ENCODE results near the gene ACTA2.

ACTA2 gene

DNA sequence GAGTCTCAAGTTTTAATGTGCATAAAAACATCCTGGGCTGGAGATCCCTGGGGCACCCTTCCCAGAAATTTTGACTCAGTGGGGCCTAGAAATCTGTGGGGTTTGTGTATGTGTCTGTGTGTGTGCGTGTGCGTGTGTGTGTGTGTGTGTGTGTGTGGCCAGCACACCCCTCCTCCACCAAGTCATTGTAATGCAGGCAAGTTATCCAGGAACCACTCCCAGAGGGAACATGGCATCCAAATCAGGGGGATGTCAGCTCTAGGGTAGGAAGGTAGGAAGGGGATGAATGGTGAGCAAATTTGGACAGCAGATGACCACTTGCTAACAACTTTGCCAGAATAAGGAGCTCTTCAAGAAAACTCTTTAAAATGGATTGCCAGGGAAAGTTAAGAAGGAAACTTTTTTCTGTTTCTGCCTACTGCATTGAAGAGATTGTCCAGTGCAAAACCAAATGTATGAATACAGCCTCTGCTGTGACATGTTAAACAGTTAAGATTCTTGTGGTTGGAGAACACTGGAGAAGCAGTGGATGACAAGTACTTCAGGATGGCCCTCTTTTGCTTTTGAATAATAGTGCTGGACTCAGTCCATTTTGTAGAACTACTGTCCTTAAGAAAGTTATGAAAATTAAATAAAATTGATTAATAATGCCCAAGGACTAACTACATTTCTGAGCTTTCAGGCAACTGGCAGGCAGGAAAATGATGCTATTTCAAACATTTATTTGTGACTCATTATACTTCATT, 60.2 kb downstream of the ACTA2 start:
- no peak for DNase-seq (ENCODE audit: low read depth)

DNA sequence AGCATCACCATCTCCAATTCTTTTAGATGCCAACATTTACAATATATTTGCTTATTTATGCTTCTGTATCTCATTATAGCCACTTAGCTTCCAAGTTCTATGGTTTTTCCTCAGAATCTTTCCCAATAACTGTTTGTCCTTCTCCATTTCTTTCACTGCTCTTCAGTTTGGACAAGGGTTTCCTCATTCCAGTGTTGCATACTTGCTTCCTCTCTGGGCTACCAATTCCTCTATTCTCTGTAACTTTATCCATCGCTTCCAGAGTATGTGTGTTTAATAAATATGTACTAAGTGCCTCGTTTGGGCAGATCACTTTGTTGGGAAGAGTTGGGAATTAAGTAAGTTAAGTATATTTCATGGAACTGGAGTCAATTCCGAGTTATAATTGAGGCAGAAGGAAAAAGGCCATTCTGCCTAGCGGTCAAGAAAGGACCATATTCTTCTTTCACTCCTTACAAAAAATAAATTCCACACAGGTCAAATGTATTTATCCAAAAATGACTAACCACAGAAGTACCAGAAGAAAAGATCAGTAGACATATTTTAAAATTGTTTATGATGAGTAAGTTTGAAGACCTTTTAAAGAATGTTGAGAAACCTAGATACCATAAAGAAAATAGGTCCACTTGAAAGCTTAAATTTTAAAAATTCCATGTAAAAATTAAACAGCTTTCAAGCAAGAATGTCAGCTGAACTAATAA, 61.7 kb downstream of the ACTA2 start:
- no peak for DNase-seq (ENCODE audit: low read depth)

DNA sequence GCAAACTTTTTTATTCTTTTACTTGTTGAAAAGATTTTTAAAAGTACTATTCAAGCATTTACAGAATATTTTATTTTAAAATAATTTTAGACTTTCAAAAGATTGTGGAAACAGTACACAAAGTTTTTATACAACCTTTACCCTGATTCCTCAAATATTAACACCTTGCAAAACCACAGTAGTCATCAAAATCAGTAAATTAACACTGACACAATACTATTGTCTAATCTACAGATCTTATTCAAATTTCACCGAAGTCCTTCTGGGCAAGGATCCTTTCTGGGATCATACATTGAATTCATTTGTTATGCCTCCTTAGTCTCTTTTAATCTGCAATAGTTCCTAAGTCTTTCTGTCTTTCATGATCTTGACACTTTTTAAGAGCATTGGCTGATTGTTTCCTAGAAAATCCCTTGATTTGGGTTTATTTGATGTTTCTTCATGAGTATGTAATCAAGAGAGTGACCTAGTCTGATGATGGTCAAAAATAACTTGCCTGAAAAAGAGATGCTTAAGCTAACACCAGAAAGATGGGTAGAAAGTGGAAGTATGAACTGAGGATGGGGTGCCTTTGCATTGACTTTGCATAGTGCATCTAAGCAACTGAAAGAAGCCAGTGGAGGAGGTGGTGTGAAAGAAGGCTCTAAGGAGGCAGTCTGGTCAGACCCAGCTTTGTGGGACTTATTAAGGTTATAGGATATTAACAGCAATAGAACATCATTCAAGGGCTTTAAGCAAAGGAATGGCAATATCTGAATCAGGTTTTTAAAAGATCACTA, 62.8 kb downstream of the ACTA2 start:
- no peak for DNase-seq (ENCODE audit: low read depth)

DNA sequence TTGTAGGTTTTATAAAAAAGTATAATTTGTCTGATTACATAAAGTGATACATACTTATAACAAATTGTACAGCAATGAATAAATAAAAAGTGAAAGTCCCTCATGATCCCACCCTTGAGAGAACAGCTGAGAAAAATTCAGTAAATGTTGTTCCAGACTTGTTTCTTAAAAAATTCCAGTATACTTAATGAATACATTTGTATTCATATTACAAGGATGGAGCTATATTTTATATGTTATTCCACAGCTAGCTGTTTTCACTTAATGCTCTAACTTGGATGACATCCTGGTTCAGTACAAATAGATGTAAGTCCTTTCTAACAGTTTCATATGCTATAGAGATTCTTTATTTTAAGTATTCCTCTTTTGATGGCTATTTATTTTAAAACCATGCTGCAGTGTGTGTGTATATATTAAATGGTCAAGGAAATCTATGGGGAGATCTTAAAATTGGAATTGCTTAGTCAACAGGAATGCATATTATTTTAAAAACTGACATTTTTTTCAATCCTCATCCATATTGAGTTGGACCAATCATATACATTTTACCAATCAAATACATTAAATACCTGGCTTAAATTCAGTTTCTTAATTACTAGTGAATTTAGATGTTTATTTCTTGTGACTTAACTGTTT, 63.6 kb downstream of the ACTA2 start:
- no peak for DNase-seq (ENCODE audit: low read depth)

DNA sequence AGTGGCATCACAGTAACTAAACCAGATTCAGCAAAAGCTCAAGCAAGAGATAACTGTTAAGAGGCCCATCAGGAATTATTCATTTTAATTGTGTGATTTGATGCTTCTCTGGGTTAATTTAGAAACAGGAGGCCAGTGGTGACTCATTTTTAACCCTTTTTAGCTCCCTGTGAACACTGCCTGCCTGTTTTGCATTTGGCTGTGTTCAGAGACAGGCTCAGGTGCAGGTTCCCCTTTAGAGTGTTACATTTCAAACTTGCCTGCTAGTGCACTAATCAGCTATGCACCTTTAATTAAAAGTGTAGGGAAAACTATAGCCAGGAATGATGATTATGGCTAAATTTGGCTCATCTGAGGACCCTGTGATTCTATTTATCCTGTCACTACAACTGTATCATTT, 66.0 kb downstream of the ACTA2 start:
- no peak for DNase-seq (ENCODE audit: low read depth)
